ENCODE data around the gene ZBTB42. TPM values are rescaled to one million over a fixed set of nuclear protein-coding genes. Genes with fewer than 3 reads are reported as not detected.

Gene ZBTB42
- 1 to 10 TPM; 6.6 to 7.0 TPM for total RNA-seq

DNA sequence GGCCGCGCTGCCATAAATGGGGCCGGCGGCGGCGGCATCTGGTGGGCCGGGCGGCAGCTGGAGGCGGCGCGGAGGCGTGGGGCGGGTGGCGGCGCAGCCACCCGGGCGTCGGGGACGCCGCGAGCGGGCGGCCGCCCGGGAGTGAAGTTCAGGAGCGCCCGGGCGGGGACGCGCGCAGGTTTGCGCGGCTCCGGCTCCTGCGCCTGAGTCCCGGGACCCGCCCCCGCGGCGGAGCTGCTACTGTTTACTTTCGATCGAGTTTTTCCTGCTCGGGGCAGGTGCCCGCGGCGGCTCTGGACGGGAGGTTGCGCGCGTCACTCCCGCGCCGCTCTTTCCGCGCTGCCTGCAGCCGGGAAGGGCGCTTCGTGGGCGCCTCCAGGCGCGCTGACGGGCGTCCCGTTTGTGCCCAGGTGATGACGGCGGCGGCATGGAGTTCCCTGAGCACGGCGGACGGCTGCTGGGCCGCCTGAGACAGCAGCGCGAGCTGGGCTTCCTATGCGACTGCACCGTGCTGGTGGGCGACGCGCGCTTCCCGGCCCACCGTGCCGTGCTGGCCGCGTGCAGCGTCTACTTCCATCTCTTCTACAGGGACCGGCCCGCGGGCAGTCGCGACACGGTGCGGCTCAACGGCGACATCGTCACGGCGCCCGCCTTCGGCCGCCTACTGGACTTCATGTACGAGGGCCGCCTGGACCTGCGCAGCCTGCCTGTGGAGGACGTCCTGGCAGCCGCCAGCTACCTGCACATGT, at the start of gene ZBTB42:
Gene ZBTB42, plus strand, starts transcription at position 331 of the 749 bp plus-strand sequence. Its CDS starts 97 bp downstream, at position 428.
- peak within 1 kb of the TSS; percentile 80 for H3K4me3 ChIP-seq
- intact Hi-C loops (cut with DNase I) = no loop called here
- H3K27me3 ChIP-seq = no peaks in the 10 kb centered on the region
- peak within 1 kb of the TSS; percentile 89 for H3K27ac ChIP-seq
- H3K9ac ChIP-seq (ENCODE audit: low read depth in 2 of 2, low read length in 2 of 2) = peak within 1 kb of the TSS; percentile 75 to 87
- no peaks in the 10 kb centered on the region for H3K9me3 ChIP-seq
- H3K36me3 ChIP-seq = no peaks in the 10 kb centered on the region
- H3K4me1 ChIP-seq = peaks cover 17% of the 10 kb centered on the region
- peak; percentile 92 for DNase-seq
- TF ChIP-seq, protein P1, sequence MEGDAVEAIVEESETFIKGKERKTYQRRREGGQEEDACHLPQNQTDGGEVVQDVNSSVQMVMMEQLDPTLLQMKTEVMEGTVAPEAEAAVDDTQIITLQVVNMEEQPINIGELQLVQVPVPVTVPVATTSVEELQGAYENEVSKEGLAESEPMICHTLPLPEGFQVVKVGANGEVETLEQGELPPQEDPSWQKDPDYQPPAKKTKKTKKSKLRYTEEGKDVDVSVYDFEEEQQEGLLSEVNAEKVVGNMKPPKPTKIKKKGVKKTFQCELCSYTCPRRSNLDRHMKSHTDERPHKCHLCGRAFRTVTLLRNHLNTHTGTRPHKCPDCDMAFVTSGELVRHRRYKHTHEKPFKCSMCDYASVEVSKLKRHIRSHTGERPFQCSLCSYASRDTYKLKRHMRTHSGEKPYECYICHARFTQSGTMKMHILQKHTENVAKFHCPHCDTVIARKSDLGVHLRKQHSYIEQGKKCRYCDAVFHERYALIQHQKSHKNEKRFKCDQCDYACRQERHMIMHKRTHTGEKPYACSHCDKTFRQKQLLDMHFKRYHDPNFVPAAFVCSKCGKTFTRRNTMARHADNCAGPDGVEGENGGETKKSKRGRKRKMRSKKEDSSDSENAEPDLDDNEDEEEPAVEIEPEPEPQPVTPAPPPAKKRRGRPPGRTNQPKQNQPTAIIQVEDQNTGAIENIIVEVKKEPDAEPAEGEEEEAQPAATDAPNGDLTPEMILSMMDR (IDR thresholded peaks at IDR 0.05) = no peak

DNA sequence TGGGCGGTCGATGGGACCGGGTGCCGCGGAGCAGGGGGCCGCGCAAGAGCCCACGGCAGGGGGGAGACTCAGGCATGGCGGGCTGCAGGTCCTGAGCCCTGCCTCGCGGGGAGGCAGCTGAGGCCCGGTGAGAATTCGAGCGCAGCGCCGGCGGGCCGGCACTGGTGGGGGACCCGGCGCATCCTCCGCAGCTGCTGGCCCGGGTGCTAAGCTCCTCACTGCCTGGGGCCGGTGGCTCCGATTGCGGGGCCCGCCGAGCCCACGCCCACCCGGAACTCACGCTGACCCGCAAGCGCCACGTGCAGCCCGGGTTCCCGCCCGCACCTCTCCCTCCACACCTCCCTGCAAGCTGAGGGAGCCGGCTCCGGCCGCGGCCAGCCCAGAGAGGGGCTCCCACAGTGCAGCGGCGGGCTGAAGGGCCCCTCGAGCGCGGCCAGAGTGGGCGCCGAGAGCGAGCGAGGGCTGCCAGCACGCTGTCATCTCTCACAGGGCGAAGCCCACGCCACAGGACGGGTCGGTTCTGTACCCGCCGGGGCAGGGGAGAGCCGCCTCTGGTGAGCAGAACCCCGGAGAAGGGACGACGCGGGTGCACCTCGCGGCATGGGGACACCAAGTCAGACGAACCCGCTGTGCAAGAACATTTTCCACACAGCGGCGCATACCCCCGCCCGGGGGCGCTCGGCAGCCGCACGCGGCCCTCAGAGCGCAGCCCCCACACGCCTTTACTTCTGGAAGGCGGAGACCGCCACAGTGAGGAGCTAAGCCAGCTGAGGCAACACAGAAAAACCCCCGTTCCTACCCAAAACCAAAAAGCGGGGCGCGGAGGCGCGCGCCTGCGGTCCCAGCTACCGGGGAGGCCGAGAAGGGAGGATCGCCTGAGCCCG, 49.1 kb upstream of the ZBTB42 start:
- intact Hi-C loops (cut with DNase I) = no loop called here
- peaks cover 23% of the 10 kb centered on the region for H3K4me1 ChIP-seq

DNA sequence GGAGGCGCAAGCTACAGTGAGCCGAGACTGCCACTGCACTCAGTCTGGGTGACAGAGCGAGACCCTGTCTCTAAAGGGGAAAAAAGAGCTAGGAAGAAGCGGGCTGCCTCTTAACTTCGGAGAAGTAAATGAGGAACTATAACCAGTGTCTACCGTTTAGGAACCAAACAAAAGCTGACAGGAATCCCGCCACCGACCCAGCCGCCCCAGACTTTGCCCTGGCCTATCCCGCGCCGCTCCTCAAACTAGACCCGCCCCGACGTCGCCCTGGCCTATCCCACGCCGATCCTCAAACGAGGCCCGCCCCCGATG, 48.5 kb upstream of the ZBTB42 start:
- TF ChIP-seq, protein P1 (IDR thresholded peaks at IDR 0.05) = no peak
- H3K4me1 ChIP-seq = peaks cover 23% of the 10 kb centered on the region
- no peaks in the 10 kb centered on the region for H3K27me3 ChIP-seq
- peak overlapping the region; percentile 44 for H3K4me3 ChIP-seq
- intact Hi-C loops (cut with DNase I) = no loop called here
- no peak for DNase-seq
- H3K9me3 ChIP-seq = no peaks in the 10 kb centered on the region
- H3K9ac ChIP-seq (ENCODE audit: low read depth in 2 of 2, low read length in 2 of 2) = peak overlapping the region; percentile 61
- H3K27ac ChIP-seq = peak overlapping the region; percentile 61
- H3K36me3 ChIP-seq = no peaks in the 10 kb centered on the region

More for the DNA sequence above, 49.1 kb upstream of the ZBTB42 start:
- H3K27me3 ChIP-seq = no peaks in the 10 kb centered on the region
- H3K36me3 ChIP-seq = no peaks in the 10 kb centered on the region
- H3K9me3 ChIP-seq = no peaks in the 10 kb centered on the region
- peak overlapping the region; percentile 61 for H3K27ac ChIP-seq
- TF ChIP-seq, protein P1 (IDR thresholded peaks at IDR 0.05) = no peak
- DNase-seq = no peak
- H3K9ac ChIP-seq (ENCODE audit: low read depth in 2 of 2, low read length in 2 of 2) = peak overlapping the region; percentile 61
- peak overlapping the region; percentile 44 for H3K4me3 ChIP-seq

DNA sequence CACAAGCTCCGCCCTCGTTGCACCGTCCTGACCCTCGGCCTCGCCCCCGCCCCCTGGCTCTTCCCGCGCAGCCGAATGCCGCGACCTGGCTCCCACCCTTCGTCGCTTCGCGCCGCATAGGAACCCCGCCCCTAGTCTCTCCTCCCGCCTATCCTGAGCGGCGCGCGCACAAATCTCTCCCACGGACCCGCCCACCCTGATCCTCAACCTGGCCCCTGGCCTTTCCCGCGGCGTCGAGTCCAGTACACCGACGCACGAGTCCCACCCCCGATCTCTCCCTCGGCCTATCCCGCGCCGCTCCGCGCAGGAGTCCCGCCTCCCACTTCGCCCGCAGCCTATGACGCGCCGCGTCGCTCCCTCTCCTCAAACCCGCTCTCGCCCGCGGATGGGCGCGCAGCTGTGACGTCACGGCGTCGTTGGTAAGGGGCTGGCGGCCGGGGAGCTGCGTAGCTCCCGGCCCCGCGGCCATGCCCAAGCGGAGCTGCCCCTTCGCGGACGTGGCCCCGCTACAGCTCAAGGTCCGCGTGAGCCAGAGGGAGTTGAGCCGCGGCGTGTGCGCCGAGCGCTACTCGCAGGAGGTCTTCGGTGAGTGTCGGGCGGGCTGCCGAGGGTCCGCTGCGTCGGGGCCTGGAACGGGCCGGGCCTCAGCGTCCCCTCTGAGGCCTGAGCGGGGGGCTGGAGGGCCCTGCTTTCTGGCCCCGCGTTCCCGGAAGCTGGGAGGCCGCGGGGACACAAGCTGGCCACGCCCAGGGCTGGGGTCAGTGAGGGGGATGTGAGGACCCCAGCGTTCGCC, 48.0 kb upstream of the ZBTB42 start, which contains the start of gene SIVA1:
Gene SIVA1, plus strand, starts transcription at position 413 of the 793 bp plus-strand sequence. Its CDS starts 55 bp downstream, at position 468.
- H3K4me1 ChIP-seq = peaks cover 20% of the 10 kb centered on the region
- H3K9me3 ChIP-seq = no peaks in the 10 kb centered on the region
- H3K27me3 ChIP-seq = no peaks in the 10 kb centered on the region
- H3K4me3 ChIP-seq = peak within 1 kb of the TSS; percentile 99
- intact Hi-C loops (cut with DNase I) = no loop called here
- no peaks in the 10 kb centered on the region for H3K36me3 ChIP-seq
- peak within 1 kb of the TSS; percentile 77 for H3K27ac ChIP-seq
- peak within 1 kb of the TSS; percentile 92 to 94 for H3K9ac ChIP-seq (ENCODE audit: low read depth in 2 of 2, low read length in 2 of 2)
- TF ChIP-seq, protein P1 (IDR thresholded peaks at IDR 0.05) = no peak
- peak; percentile 99 for DNase-seq
